Endothelial cell (in vitro differentiated cells): ENCODE data around the gene MKI67. TPM values are rescaled to one million over a fixed set of nuclear protein-coding genes. Genes with fewer than 3 reads are reported as not detected.

Experiments used
- DNase-seq: peaks from one replicate; pipeline ENCODE4 v3.0.0; 2021; ENCODE audit warnings: low spot score
- H3K27ac Mint-ChIP-seq: one replicate; pipeline ENCODE4 v1.8.0; 2021; ENCODE audit warnings: mixed read lengths, inconsistent platforms; ENCODE audit not compliant: unreplicated experiment
- H3K27me3 Mint-ChIP-seq: one replicate; pipeline ENCODE4 v1.8.0; 2021; ENCODE audit warnings: mild to moderate bottlenecking, moderate library complexity, mixed read lengths, inconsistent platforms; ENCODE audit not compliant: unreplicated experiment
- H3K36me3 Mint-ChIP-seq: one replicate; pipeline ENCODE4 v1.8.0; 2021; ENCODE audit warnings: mild to moderate bottlenecking, low read depth, mixed read lengths, inconsistent platforms; ENCODE audit not compliant: unreplicated experiment
- H3K4me1 Mint-ChIP-seq: one replicate; pipeline ENCODE4 v1.8.0; 2021; ENCODE audit warnings: mild to moderate bottlenecking, mixed read lengths, inconsistent platforms; ENCODE audit not compliant: unreplicated experiment
- H3K4me3 Mint-ChIP-seq: one replicate; pipeline ENCODE4 v1.8.0; 2021; ENCODE audit warnings: mild to moderate bottlenecking, mixed read lengths, inconsistent platforms; ENCODE audit not compliant: unreplicated experiment
- H3K9me3 Mint-ChIP-seq: one replicate; pipeline ENCODE4 v1.8.0; 2021; ENCODE audit warnings: mixed read lengths, inconsistent platforms; ENCODE audit not compliant: unreplicated experiment
- CTCF ChIP-seq: fragments of 200-600 bp; sonication (generic); IDR thresholded peaks from one replicate; pipeline ENCODE4 v1.5.0; 2021; ENCODE audit warnings: antibody characterized with exemption; ENCODE audit not compliant: unreplicated experiment
- total RNA-seq: library from RNA; stranded (reverse); fragmentation: NEBNext Ultra II Directional; extraction: Animal tissue kit (Norgen Biotek cat#: 25700); gene quantifications from one replicate; pipeline ENCODE4 v1.2.1, GENCODE V29; 2021; ENCODE audit not compliant: unreplicated experiment

The MKI67 gene
- total RNA-seq, 1 donor from 2014 or later, result 19.7 TPM

- Mint-ChIP-seq H3K36me3 (peaks cover 57% of the 10 kb centered on the region), H3K27ac (peak overlapping the region; percentile 97), H3K27me3 (peaks cover 14% of the 10 kb centered on the region), H3K4me3 (peak overlapping the region; percentile 90), H3K9me3 (no peaks in the 10 kb centered on the region), H3K4me1 (peaks cover 68% of the 10 kb centered on the region)
- no peak for TF ChIP-seq CTCF
- no peak for DNase-seq
Observed at GRCh38 chr10:128048819-128049210, 77.4 kb downstream of the MKI67 start.

- H3K27ac Mint-ChIP-seq, result peak overlapping the region; percentile 97
- peaks cover 65% of the 10 kb centered on the region for H3K4me1 Mint-ChIP-seq
- no peak for DNase-seq
- peaks cover 14% of the 10 kb centered on the region for H3K27me3 Mint-ChIP-seq
- H3K9me3 Mint-ChIP-seq, result no peaks in the 10 kb centered on the region
- no peak for TF ChIP-seq CTCF
- peaks cover 54% of the 10 kb centered on the region for H3K36me3 Mint-ChIP-seq
- H3K4me3 Mint-ChIP-seq, result peak overlapping the region; percentile 90
Observed at GRCh38 chr10:128047991-128048818, 78.0 kb downstream of the MKI67 start.

GRCh38 chr10:128047351-128047750 lies 78.9 kb downstream of the MKI67 start:
- DNase-seq, result peak; percentile 66
- peaks cover 47% of the 10 kb centered on the region for H3K36me3 Mint-ChIP-seq
- H3K27me3 Mint-ChIP-seq, result peaks cover 14% of the 10 kb centered on the region
- H3K9me3 Mint-ChIP-seq, result no peaks in the 10 kb centered on the region
- peaks cover 58% of the 10 kb centered on the region for H3K4me1 Mint-ChIP-seq
- TF ChIP-seq CTCF, result no peak
- peak overlapping the region; percentile 97 for H3K27ac Mint-ChIP-seq
- H3K4me3 Mint-ChIP-seq, result peak overlapping the region; percentile 90

GRCh38 chr10:128046953-128047290 lies 79.3 kb downstream of the MKI67 start:
- no peak for TF ChIP-seq CTCF
- no peak for DNase-seq
- peaks cover 14% of the 10 kb centered on the region for H3K27me3 Mint-ChIP-seq
- peak overlapping the region; percentile 90 for H3K4me3 Mint-ChIP-seq
- peaks cover 42% of the 10 kb centered on the region for H3K36me3 Mint-ChIP-seq
- peaks cover 54% of the 10 kb centered on the region for H3K4me1 Mint-ChIP-seq
- no peak overlapping the region for H3K27ac Mint-ChIP-seq
- no peaks in the 10 kb centered on the region for H3K9me3 Mint-ChIP-seq

Other genes with a start within 250 kb of the MKI67 start
- gene CLRN3, start 233.5 kb downstream of the MKI67 start, total RNA-seq, result 0.31 TPM
- gene PTPRE, start 219.3 kb downstream of the MKI67 start, total RNA-seq, result 117 TPM